Type B pancreatic cell (in vitro differentiated cells): ENCODE measurements around the gene PSMB3. TPM values are rescaled to one million over a fixed set of nuclear protein-coding genes. Genes with fewer than 3 reads are reported as not detected.

ENCODE experiments used
- DNase-seq: peaks from one replicate; pipeline ENCODE4 v3.0.0; 2021; ENCODE audit warnings: mixed read lengths; ENCODE audit not compliant: unreplicated experiment; ENCODE audit errors: extremely low spot score
- H3K27ac Mint-ChIP-seq: 2 replicates; pipeline ENCODE4 v1.8.0; 2021; ENCODE audit warnings: mild to moderate bottlenecking, mixed read lengths
- H3K27me3 Mint-ChIP-seq: 2 replicates; pipeline ENCODE4 v1.8.0; 2021; ENCODE audit warnings: mixed read lengths
- H3K36me3 Mint-ChIP-seq: 2 replicates; pipeline ENCODE4 v1.8.0; 2021; ENCODE audit warnings: mixed read lengths
- H3K4me1 Mint-ChIP-seq: one replicate; pipeline ENCODE4 v1.8.0; 2021; ENCODE audit warnings: mixed read lengths; ENCODE audit not compliant: unreplicated experiment
- H3K4me3 Mint-ChIP-seq: 2 replicates; pipeline ENCODE4 v1.8.0; 2021; ENCODE audit warnings: mild to moderate bottlenecking, mixed read lengths
- H3K9me3 Mint-ChIP-seq: 2 replicates; pipeline ENCODE4 v1.8.0; 2021; ENCODE audit warnings: mixed read lengths
- microRNA-seq: library from miRNA; unstranded; fragments of <30 nt; microRNA quantifications from one replicate; pipeline ENCODE4, GENCODE V29; 2020
- total RNA-seq: library from RNA; stranded (reverse); gene quantifications from 2 replicates; pipeline ENCODE4 v1.2.1, GENCODE V29; 2021; ENCODE audit warnings: low replicate concordance
- TF ChIP-seq, protein P1 (sequence below): fragments of 200-600 bp; sonication (generic); conservative IDR thresholded peaks from 2 replicates; pipeline ENCODE4 v1.5.0; 2021; ENCODE audit warnings: antibody characterized with exemption, mild to moderate bottlenecking

PSMB3 gene
- total RNA-seq, 1 donor from 2014 or later: 149 TPM

DNA sequence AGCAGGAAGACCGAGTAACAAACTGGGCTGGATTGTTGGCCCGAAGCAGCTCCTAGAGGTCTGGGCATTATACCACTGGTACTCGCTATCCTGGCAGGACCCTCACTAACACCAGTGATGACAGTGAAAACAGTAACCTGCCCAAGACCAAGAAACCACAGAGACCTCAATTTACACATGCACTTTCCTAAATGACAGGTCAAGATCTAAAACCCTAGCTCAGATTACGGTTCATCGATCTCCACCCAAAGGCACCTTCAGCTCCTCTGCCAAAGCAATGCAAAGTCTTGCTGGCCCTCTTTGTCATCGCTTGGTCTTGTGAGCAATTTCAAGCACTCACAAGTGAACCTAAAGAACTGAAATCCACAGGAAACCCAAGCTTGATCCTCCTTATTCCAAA lies 45.3 kb downstream of the PSMB3 start:
- Mint-ChIP-seq H3K36me3 (peaks cover 34% of the 10 kb centered on the region), H3K4me1 (peaks cover 30% of the 10 kb centered on the region)
- TF ChIP-seq, protein P1, sequence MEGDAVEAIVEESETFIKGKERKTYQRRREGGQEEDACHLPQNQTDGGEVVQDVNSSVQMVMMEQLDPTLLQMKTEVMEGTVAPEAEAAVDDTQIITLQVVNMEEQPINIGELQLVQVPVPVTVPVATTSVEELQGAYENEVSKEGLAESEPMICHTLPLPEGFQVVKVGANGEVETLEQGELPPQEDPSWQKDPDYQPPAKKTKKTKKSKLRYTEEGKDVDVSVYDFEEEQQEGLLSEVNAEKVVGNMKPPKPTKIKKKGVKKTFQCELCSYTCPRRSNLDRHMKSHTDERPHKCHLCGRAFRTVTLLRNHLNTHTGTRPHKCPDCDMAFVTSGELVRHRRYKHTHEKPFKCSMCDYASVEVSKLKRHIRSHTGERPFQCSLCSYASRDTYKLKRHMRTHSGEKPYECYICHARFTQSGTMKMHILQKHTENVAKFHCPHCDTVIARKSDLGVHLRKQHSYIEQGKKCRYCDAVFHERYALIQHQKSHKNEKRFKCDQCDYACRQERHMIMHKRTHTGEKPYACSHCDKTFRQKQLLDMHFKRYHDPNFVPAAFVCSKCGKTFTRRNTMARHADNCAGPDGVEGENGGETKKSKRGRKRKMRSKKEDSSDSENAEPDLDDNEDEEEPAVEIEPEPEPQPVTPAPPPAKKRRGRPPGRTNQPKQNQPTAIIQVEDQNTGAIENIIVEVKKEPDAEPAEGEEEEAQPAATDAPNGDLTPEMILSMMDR: no peak

DNA sequence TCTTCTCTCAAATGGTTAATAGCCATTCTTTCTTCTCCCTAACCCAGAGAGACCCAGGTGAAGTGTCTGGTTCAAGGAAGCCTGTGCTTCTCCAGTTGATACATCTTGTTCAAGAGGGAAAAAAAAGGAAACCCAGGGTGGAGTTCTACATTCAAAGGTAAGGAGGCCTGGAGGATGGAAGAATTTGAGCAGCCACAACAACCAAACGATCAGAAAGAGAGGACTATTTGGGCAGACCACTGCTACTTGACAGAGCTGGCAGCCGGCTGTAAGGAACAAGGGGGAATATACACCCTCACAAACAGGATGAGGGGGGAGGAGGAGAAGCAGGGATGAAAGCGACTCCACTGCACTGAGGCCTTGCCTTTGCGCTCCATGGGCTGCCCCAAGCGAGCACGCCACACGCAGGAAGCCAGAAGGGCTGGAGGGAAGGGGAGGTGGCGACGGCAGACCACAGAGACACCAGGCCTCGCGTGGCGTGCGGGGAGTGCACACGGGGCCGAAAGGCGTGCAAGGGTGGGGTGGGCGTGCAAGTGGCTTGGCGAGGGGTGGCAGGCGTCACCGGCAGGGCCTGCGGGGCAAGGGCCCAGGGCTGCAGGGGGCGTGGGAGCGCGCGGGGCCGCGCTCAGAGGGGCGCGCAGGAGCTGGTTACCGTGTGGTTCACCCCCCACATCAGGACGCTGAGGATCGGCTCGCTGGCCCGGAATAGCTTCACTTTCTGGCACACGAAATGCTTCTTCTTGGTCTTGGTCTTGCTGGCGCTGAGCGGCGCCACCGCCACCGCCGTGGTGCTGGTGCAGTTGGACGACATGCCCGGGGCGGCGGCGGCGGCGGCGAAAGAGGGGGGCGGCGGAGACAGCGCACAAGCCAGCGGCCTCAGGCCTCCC lies 46.3 kb downstream of the PSMB3 start:
- no peaks in the 10 kb centered on the region for H3K9me3 Mint-ChIP-seq
- peak overlapping the region; percentile 93 for H3K27ac Mint-ChIP-seq
- H3K27me3 Mint-ChIP-seq: no peaks in the 10 kb centered on the region
- TF ChIP-seq, protein P1: no peak
- H3K4me1 Mint-ChIP-seq: peaks cover 29% of the 10 kb centered on the region
- peak; percentile 70 for DNase-seq
- H3K36me3 Mint-ChIP-seq: peaks cover 37% of the 10 kb centered on the region
- peak overlapping the region; percentile 96 for H3K4me3 Mint-ChIP-seq

More for the DNA sequence above, 45.3 kb downstream of the PSMB3 start:
- peak overlapping the region; percentile 96 for H3K4me3 Mint-ChIP-seq
- no peaks in the 10 kb centered on the region for H3K9me3 Mint-ChIP-seq
- no peak for DNase-seq
- H3K27ac Mint-ChIP-seq: peak overlapping the region; percentile 93
- no peaks in the 10 kb centered on the region for H3K27me3 Mint-ChIP-seq

DNA sequence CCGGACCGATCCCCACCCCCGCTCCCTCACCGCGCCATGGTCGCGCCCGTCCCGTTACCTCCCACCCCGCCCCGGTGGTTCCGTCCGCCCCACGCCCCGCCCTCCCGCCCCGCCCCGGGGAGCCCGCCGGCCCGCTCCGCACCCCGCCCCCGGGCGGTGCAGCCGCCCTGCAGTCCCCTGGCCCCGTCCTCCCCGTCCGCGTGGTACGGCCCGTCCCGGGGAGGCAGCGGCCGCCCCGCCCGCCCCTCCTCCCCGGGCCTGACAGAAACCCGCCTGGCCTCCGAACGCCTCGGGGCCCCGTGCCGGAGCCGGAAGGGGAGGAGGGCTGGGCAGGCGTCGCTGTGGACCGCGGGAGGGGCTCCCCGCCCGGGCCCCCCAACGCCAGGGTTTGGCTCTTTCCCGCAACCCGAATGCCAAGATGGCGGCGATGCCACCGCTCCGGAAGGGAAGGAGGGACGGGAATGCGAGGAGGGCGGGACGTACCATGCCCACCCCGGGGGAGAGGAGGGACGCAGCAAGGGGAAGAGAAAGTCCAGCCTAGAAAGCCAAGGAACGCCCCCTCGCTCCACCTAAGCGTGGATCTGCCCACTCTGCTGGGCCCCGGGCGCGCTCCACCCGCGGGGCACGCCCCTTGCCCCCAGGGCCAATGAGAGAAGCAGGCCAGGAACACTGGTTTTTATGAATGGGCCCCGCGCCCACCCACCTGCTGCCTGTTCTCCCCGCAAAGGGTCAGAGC lies 47.1 kb downstream of the PSMB3 start, which contains the start of gene PIP4K2B:
Gene PIP4K2B, minus strand, starts transcription at position 56 of the 736 bp plus-strand sequence. CDS start 132 bp downstream, outside the sequence.
- H3K4me3 Mint-ChIP-seq: peak within 1 kb of the TSS; percentile 96
- H3K9me3 Mint-ChIP-seq: no peaks in the 10 kb centered on the region
- H3K27me3 Mint-ChIP-seq: no peaks in the 10 kb centered on the region
- TF ChIP-seq, protein P1: no peak
- peaks cover 24% of the 10 kb centered on the region for H3K4me1 Mint-ChIP-seq
- peaks cover 35% of the 10 kb centered on the region for H3K36me3 Mint-ChIP-seq
- DNase-seq: peak; percentile 96
- H3K27ac Mint-ChIP-seq: peak within 1 kb of the TSS; percentile 93

DNA sequence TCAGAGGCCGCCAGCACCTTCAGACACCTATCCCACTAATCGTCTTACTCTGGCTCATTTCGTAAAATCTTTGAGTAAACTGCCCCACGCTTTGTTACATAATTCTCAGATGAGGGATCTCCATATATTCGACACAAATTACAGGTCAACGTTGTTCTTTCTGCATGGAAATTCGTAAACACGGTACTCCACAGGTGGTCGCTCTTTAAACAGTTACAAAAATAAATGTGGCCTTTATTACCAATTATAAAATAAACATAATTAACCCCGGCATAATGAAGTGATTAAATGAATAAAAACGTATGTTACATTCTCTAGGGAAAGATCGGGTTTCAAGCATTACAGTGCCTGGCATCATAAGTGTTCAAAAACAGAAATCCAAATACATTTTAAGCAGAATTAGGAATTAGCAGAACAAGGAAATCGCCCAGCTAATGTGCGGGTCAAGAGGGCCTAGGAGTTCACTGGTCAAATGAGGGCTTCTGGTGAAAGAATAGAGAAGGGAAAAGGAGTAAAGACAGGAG lies 47.8 kb downstream of the PSMB3 start:
- H3K4me1 Mint-ChIP-seq: peaks cover 24% of the 10 kb centered on the region
- no peak for DNase-seq
- peak overlapping the region; percentile 88 for H3K27ac Mint-ChIP-seq
- no peaks in the 10 kb centered on the region for H3K9me3 Mint-ChIP-seq
- peaks cover 35% of the 10 kb centered on the region for H3K36me3 Mint-ChIP-seq
- no peaks in the 10 kb centered on the region for H3K27me3 Mint-ChIP-seq
- TF ChIP-seq, protein P1: no peak
- peak overlapping the region; percentile 82 for H3K4me3 Mint-ChIP-seq

DNA sequence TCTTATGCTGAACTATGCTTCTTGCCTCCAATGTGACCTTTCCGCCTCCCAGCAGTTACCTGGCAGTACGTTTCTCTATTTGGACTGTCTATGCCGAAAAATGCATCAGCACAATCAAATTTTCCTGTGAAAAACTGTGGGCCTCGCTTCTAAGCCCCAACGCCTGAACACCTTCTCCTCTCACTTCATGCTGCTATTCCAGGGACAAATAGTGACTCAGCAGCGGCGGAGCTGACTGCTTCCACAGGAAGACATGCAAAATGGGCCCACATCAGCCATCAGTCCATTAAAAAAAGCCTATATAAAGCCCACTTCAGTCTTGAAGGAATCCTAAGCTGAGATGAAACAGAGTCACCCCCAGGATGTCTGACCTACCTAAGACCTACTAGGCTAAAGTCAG lies 57.3 kb downstream of the PSMB3 start:
- H3K27ac Mint-ChIP-seq: no peak overlapping the region
- H3K9me3 Mint-ChIP-seq: no peaks in the 10 kb centered on the region
- no peak for DNase-seq
- TF ChIP-seq, protein P1: no peak
- no peak overlapping the region for H3K4me3 Mint-ChIP-seq
- H3K27me3 Mint-ChIP-seq: no peaks in the 10 kb centered on the region
- peaks cover 16% of the 10 kb centered on the region for H3K36me3 Mint-ChIP-seq
- H3K4me1 Mint-ChIP-seq: no peaks in the 10 kb centered on the region

Small RNAs within 50 kb of the gene (microRNA-seq; reads per million reads assigned to microRNA genes)
- gene MIR4726: 1.4 reads per million

Other genes with a start within 250 kb of the PSMB3 start
- gene SRCIN1, start 146.8 kb upstream of the PSMB3 start, total RNA-seq: 8.3 and 11.9 TPM in 2 replicates
- 6.2 and 11.0 TPM in 2 replicates for gene EPOP, start 77.8 kb upstream of the PSMB3 start, total RNA-seq
- gene MLLT6, start 47.5 kb upstream of the PSMB3 start, total RNA-seq: 122 and 130 TPM in 2 replicates
- 12.8 and 15.6 TPM in 2 replicates for gene CISD3, start 22.4 kb upstream of the PSMB3 start, total RNA-seq
- gene PCGF2, start 4.4 kb upstream of the PSMB3 start, total RNA-seq: 37.6 and 74.6 TPM in 2 replicates
- 37.0 and 72.6 TPM in 2 replicates for gene PIP4K2B, start 46.8 kb downstream of the PSMB3 start, total RNA-seq
- gene CWC25, start 72.6 kb downstream of the PSMB3 start, total RNA-seq: 17.7 and 19.7 TPM in 2 replicates
- 1,908 and 1,925 TPM in 2 replicates for gene RPL23, start 101.0 kb downstream of the PSMB3 start, total RNA-seq
- gene LASP1, start 117.3 kb downstream of the PSMB3 start, total RNA-seq: 159 and 210 TPM in 2 replicates
- gene FBXO47, start 214.7 kb downstream of the PSMB3 start, total RNA-seq: not detected in 2 replicates